Measurements from ENCODE around the gene BRSK2.
"Not testable (repeated sequence)": the region's sequence is repeated elsewhere in the genome, so short reads cannot be mapped to it uniquely, and the experiment has no call there.

Gene BRSK2

GRCh38 chr11:1410366-1411291, 20.9 kb downstream of the BRSK2 start:
- DNase-seq = peak in 2 of 3 experiments; percentile 20 to 58

- peak in 2 of 3 experiments; percentile 15 to 37 for DNase-seq
Observed at GRCh38 chr11:1411301-1411700, 21.6 kb downstream of the BRSK2 start.

GRCh38 chr11:1411739-1412138, 22.0 kb downstream of the BRSK2 start:
- not testable (repeated sequence) for DNase-seq

GRCh38 chr11:1412377-1413095, 22.8 kb downstream of the BRSK2 start:
- no peak for DNase-seq

- DNase-seq = no peak
Observed at GRCh38 chr11:1414650-1415049, 24.9 kb downstream of the BRSK2 start.

- DNase-seq = no peak
Observed at GRCh38 chr11:1415631-1416030, 25.9 kb downstream of the BRSK2 start.

- not testable (repeated sequence) for DNase-seq
Observed at GRCh38 chr11:1418192-1418795, 28.6 kb downstream of the BRSK2 start.

GRCh38 chr11:1419811-1420210, 30.1 kb downstream of the BRSK2 start:
- no peak for DNase-seq

- no peak for DNase-seq
Observed at GRCh38 chr11:1421291-1421690, 31.6 kb downstream of the BRSK2 start.

GRCh38 chr11:1422481-1422880, 32.7 kb downstream of the BRSK2 start:
- DNase-seq = no peak

- DNase-seq = no peak
Observed at GRCh38 chr11:1422981-1423380, 33.2 kb downstream of the BRSK2 start.

- not testable (repeated sequence) for DNase-seq
Observed at GRCh38 chr11:1423406-1423805, 33.7 kb downstream of the BRSK2 start.

GRCh38 chr11:1425006-1425405, 35.3 kb downstream of the BRSK2 start:
- DNase-seq = no peak

GRCh38 chr11:1425439-1425838, 35.7 kb downstream of the BRSK2 start:
- no peak for DNase-seq

GRCh38 chr11:1428762-1429316, 39.1 kb downstream of the BRSK2 start:
- no peak for DNase-seq

GRCh38 chr11:1433568-1433967, 43.8 kb downstream of the BRSK2 start:
- DNase-seq = no peak

- no peak for DNase-seq
Observed at GRCh38 chr11:1433977-1434640, 44.4 kb downstream of the BRSK2 start.

- DNase-seq = not testable (repeated sequence)
Observed at GRCh38 chr11:1435479-1435819, 45.7 kb downstream of the BRSK2 start.

- peak in 2 of 3 experiments; percentile 70 to 87 for DNase-seq
Observed at GRCh38 chr11:1435820-1436467, 46.2 kb downstream of the BRSK2 start.

- no peak for DNase-seq
Observed at GRCh38 chr11:1436468-1437039, 46.8 kb downstream of the BRSK2 start.

GRCh38 chr11:1437500-1437899, 47.8 kb downstream of the BRSK2 start:
- no peak for DNase-seq
